ENCODE results near the gene HS1BP3. TPM values are rescaled to one million over a fixed set of nuclear protein-coding genes. Genes with fewer than 3 reads are reported as not detected.

Gene HS1BP3
- total and polyA plus RNA-seq, 2 experiments from 2014 or later = 10.5 to 10.6 TPM

- no peak overlapping the region for H3K4me2 ChIP-seq (ENCODE audit: unreplicated experiment)
These were observed 21.7 kb downstream of the HS1BP3 start for GRCh38 chr2:20629181-20629580.

GRCh38 chr2:20627712-20628380, 23.1 kb downstream of the HS1BP3 start:
- Histone ChIP-seq H3K27me3 (replicated peaks; ENCODE audit: insufficient read depth) (no peaks in the 10 kb centered on the region), H4K20me1 (ENCODE audit: insufficient read depth) (no peaks in the 10 kb centered on the region), H3K4me1 (ENCODE audit: insufficient read depth) (no peaks in the 10 kb centered on the region), H3K4me2 (ENCODE audit: unreplicated experiment) (no peak overlapping the region), H3K4me3 (no peak overlapping the region), H3K9me2 (ENCODE audit: insufficient read depth) (no peaks in the 10 kb centered on the region), H2AFZ (no peak overlapping the region), H3K9me3 (ENCODE audit: low read depth) (no peaks in the 10 kb centered on the region), H3K79me2 (ENCODE audit: insufficient read depth) (no peaks in the 10 kb centered on the region), H3K9ac (no peak overlapping the region), H3F3A (ENCODE audit: insufficient read depth) (no peaks in the 10 kb centered on the region), H3K36me3 (ENCODE audit: low read depth) (no peaks in the 10 kb centered on the region), H3K27ac (no peak overlapping the region)
- in situ Hi-C loops (cut with MboI) = no loop called here
- TF ChIP-seq EZH2phosphoT487 (IDR thresholded peaks at IDR 0.05; ENCODE audit: insufficient read depth, low read depth) (no peak), EZH2 (IDR thresholded peaks at IDR 0.05; ENCODE audit: insufficient read depth, poor library complexity, severe bottlenecking) (no peak)
- no peak for DNase-seq
- 92 to 94% methylated on average over 16 of the region's 16 CpGs for WGBS, 2 experiments (ENCODE audit: low coverage in 1 of 2, low lambda C conversion rate in 2 of 2, missing lambda C conversion rate in 2 of 2)

More at GRCh38 chr2:20629181-20629580, 21.7 kb downstream of the HS1BP3 start:
- no peak for DNase-seq
- H3F3A ChIP-seq (ENCODE audit: insufficient read depth) = no peaks in the 10 kb centered on the region
- no peaks in the 10 kb centered on the region for H3K36me3 ChIP-seq (ENCODE audit: low read depth)
- H3K79me2 ChIP-seq (ENCODE audit: insufficient read depth) = no peaks in the 10 kb centered on the region
- H4K20me1 ChIP-seq (ENCODE audit: insufficient read depth) = no peaks in the 10 kb centered on the region
- no peaks in the 10 kb centered on the region for H3K9me3 ChIP-seq (ENCODE audit: low read depth)
- no peak for TF ChIP-seq EZH2phosphoT487 (IDR thresholded peaks at IDR 0.05; ENCODE audit: insufficient read depth, low read depth)
- 88 to 97% methylated on average over 6 of the region's 6 CpGs for WGBS, 2 experiments (ENCODE audit: low coverage in 1 of 2, low lambda C conversion rate in 2 of 2, missing lambda C conversion rate in 2 of 2)
- no peak overlapping the region for H3K27ac ChIP-seq
- in situ Hi-C loops (cut with MboI) = no loop called here
- no peak overlapping the region for H2AFZ ChIP-seq
- no peaks in the 10 kb centered on the region for H3K9me2 ChIP-seq (ENCODE audit: insufficient read depth)
- H3K4me1 ChIP-seq (ENCODE audit: insufficient read depth) = no peaks in the 10 kb centered on the region
- H3K9ac ChIP-seq = no peak overlapping the region
- no peak overlapping the region for H3K4me3 ChIP-seq
- no peaks in the 10 kb centered on the region for H3K27me3 ChIP-seq (replicated peaks; ENCODE audit: insufficient read depth)

- no peaks in the 10 kb centered on the region for H3K36me3 ChIP-seq (ENCODE audit: low read depth)
- no peaks in the 10 kb centered on the region for H3K27me3 ChIP-seq (replicated peaks; ENCODE audit: insufficient read depth)
- WGBS, 2 experiments (ENCODE audit: low coverage in 1 of 2, low lambda C conversion rate in 2 of 2, missing lambda C conversion rate in 2 of 2) = 97% methylated on average over 18 to 20 of the region's 20 CpGs
- in situ Hi-C loops (cut with MboI) = no loop called here
- H3K27ac ChIP-seq = no peak overlapping the region
- no peak overlapping the region for H3K4me2 ChIP-seq (ENCODE audit: unreplicated experiment)
- no peaks in the 10 kb centered on the region for H3K79me2 ChIP-seq (ENCODE audit: insufficient read depth)
- no peaks in the 10 kb centered on the region for H3K4me1 ChIP-seq (ENCODE audit: insufficient read depth)
- no peak overlapping the region for H2AFZ ChIP-seq
- DNase-seq = no peak
- H3K9ac ChIP-seq = no peak overlapping the region
- H3K4me3 ChIP-seq = no peak overlapping the region
- no peaks in the 10 kb centered on the region for H3K9me3 ChIP-seq (ENCODE audit: low read depth)
- H3F3A ChIP-seq (ENCODE audit: insufficient read depth) = no peaks in the 10 kb centered on the region
- no peaks in the 10 kb centered on the region for H3K9me2 ChIP-seq (ENCODE audit: insufficient read depth)
- H4K20me1 ChIP-seq (ENCODE audit: insufficient read depth) = no peaks in the 10 kb centered on the region
- no peak for TF ChIP-seq EZH2phosphoT487 (IDR thresholded peaks at IDR 0.05; ENCODE audit: insufficient read depth, low read depth)
- no peak for TF ChIP-seq EZH2 (IDR thresholded peaks at IDR 0.05; ENCODE audit: insufficient read depth, poor library complexity, severe bottlenecking)
These were observed 24.0 kb downstream of the HS1BP3 start for GRCh38 chr2:20626698-20627513.

GRCh38 chr2:20626392-20626697, 24.6 kb downstream of the HS1BP3 start:
- no peaks in the 10 kb centered on the region for H3K9me3 ChIP-seq (ENCODE audit: low read depth)
- H3F3A ChIP-seq (ENCODE audit: insufficient read depth) = no peaks in the 10 kb centered on the region
- no peaks in the 10 kb centered on the region for H3K27me3 ChIP-seq (replicated peaks; ENCODE audit: insufficient read depth)
- H3K9me2 ChIP-seq (ENCODE audit: insufficient read depth) = no peaks in the 10 kb centered on the region
- no peak overlapping the region for H3K27ac ChIP-seq
- no peaks in the 10 kb centered on the region for H4K20me1 ChIP-seq (ENCODE audit: insufficient read depth)
- no peak overlapping the region for H3K4me2 ChIP-seq (ENCODE audit: unreplicated experiment)
- no peak overlapping the region for H3K9ac ChIP-seq
- no peaks in the 10 kb centered on the region for H3K4me1 ChIP-seq (ENCODE audit: insufficient read depth)
- in situ Hi-C loops (cut with MboI) = no loop called here
- no peaks in the 10 kb centered on the region for H3K36me3 ChIP-seq (ENCODE audit: low read depth)
- no peaks in the 10 kb centered on the region for H3K79me2 ChIP-seq (ENCODE audit: insufficient read depth)
- H3K4me3 ChIP-seq = no peak overlapping the region
- 100% methylated on average over 2 of the region's 2 CpGs for WGBS, 2 experiments (ENCODE audit: low coverage in 1 of 2, low lambda C conversion rate in 2 of 2, missing lambda C conversion rate in 2 of 2)
- TF ChIP-seq EZH2 (IDR thresholded peaks at IDR 0.05; ENCODE audit: insufficient read depth, poor library complexity, severe bottlenecking) = no peak
- TF ChIP-seq EZH2phosphoT487 (IDR thresholded peaks at IDR 0.05; ENCODE audit: insufficient read depth, low read depth) = no peak
- no peak overlapping the region for H2AFZ ChIP-seq
- no peak for DNase-seq

Data from GM23248 (cell line).